Right renal cortex interstitium (tissue), 3 donors: ENCODE results near the gene ATG7. TPM values are rescaled to one million over a fixed set of nuclear protein-coding genes. Genes with fewer than 3 reads are reported as not detected.

Source experiments
- DNase-seq, 3 donors: peaks; one replicate each; pipeline ENCODE4 v3.0.0-alpha.2; 2013; ENCODE audit warnings: low read depth in 3 of 3, low spot score in 2 of 3
- polyA plus RNA-seq, 3 donors: library from polyadenylated mRNA; unstranded; fragments of 120-200 nt; gene quantifications; one replicate each; pipeline ENCODE4 v1.2.1, GENCODE V29; 2013; ENCODE audit not compliant: insufficient read length in 3 of 3

ATG7 gene
- polyA plus RNA-seq, 3 donors: 26.9 to 27.3 (median 27.1) TPM

DNA sequence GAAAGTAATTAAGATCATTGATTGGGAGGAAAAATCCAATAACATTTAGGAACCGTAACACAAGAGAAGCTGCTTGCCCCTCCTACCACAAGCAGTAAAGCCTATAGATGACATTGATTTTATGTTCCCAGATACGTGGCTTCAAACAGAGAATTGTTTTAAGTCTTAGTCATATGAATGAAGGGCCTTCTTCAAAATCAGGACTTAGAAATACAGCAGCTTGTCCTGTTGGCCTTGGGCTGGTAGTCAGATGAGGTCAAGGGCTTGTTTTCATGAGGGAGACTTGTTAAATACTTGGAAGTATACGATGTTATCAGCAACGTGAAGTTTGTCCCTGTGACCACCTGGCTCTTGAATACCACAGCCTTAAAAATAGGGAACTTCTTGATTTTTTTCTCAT lies 257.1 kb downstream of the ATG7 start:
- DNase-seq: no peak

DNA sequence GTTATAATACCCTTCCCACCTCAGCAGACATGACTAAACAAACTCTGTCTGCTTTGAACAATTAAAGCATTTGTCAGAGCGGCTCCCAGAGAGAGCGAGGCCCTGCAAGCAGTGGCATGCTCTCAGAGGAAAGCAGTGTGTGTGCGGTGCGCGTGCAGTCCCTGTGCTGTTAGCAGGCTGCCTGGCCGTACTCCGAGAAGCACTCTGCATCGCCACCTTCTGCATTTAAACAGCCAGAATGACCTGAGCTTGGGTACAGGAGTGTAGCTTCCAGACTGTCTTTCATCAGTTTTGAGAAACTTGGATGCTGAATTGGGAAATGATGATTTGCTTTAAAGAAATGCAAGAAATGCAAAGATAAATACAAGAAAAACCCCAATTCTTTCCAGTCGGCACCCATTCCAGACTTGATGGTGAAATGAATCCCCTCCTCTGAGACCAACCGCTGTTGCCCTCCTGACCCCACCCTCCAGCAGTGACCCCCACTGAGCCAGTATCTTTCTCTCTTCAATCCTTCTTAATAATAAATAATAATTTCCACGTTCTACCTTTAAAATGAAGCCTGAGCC lies 258.0 kb downstream of the ATG7 start:
- no peak for DNase-seq

- no peak for DNase-seq
Measured at GRCh38 chr3:11532931-11533391, 260.8 kb downstream of the ATG7 start.

- DNase-seq: no peak
Measured at GRCh38 chr3:11534011-11534792, 262.0 kb downstream of the ATG7 start.

- DNase-seq: no peak
Measured at GRCh38 chr3:11534793-11535101, 262.6 kb downstream of the ATG7 start.

- no peak for DNase-seq
Measured at GRCh38 chr3:11535243-11535960, 263.2 kb downstream of the ATG7 start.

GRCh38 chr3:11536132-11536935 lies 264.1 kb downstream of the ATG7 start:
- no peak for DNase-seq

DNA sequence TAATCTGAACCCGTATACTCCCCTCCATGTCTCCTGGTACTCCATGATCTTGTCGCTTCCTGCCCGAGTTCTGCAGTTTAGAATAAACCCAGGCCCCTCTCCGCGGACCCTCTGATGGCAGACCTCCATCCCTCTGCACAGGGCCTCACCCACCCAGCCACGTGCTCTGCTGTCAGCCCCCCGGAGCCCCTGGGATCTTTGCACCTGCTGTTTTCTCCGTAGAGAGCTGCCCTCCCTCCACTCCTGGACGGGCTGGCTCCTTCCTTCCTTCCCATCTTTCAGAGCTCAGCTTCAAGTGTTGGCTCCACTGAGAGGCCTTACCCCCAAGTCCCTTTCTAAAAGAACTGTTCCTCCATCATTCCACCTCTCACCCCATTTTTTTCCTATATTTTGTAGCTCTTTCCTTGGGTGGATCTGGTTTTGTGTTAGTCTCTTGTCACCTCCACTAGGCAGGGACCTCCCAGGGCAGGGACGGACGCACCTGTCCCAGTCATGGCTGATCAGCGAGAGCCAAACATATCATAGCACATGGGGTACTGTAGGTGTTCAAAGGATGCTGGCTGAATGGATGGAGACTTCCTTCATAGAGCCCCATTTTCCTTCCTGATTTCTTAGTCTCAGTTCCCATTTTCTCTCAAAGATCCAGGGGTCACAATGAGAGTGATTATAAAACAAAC lies 264.9 kb downstream of the ATG7 start:
- DNase-seq: no peak

- no peak for DNase-seq
Measured at GRCh38 chr3:11538581-11538980, 266.4 kb downstream of the ATG7 start.

- no peak for DNase-seq
Measured at GRCh38 chr3:11539218-11539617, 267.0 kb downstream of the ATG7 start.

- DNase-seq: no peak
Measured at GRCh38 chr3:11539677-11540076, 267.5 kb downstream of the ATG7 start.

DNA sequence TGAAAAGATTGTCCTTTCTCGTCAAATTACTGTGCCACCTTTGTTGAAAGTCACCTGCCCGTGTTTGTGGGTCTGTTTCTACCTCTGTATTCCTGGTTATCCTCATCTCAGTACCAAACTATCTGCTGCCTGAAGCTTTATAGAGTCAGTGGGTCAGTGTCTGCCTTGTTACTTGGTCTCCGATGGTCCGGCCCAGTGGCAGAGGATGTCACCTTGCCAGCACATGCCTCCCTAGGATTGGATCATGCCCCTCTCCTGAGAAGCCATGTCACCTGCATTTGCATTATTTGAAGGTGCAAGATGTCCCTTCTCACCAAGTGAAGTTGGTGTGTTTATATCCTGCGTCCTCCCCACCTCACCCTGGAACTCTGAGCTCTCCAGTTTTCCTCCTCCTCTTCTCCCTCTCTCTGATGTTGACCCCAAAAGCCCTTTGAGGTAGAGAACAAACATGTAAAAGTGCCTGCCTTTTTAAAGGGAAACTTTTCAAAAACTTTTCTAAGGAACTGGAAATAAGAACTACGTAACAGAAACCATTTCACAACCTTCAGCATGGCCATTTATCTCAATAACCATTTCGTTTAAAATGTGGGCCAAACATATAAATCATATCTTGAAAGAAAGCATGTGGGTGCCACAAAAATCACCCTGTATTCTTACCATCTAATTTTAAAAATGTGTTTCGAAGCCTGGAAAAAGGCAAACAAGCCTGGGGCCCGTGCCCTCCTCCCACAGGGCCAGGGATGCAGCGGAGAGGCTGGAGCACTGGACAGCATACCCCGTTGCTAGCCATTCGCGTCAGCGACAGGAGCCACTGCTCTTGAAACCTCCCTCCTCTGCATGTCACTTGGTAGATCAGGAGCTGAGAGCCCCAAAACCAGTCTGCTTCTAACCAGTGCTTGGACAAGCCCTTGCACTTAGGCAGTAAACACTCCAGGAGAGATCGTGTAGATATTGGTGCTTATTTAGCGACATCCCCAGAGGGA lies 269.4 kb downstream of the ATG7 start:
- no peak for DNase-seq

DNA sequence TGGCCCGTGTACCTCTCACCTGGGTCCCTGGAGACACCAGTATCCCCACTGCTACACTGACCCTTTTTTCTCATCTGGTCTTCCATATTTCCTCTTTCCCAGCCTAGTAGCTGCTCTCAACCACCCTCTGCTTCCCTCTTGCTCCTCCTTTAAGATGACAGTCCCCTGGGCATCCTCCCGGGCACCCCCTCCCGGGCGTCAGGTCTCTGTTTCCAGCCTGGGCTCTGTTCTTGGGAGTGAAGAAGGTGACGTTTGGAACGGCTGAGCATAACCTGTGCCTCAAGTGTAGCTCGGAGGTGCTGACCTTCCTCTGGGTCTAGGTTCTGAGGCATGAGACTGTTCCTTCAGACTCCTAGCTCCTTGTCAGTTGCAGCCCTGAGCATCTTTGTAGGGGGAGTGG lies 270.4 kb downstream of the ATG7 start:
- DNase-seq: no peak

GRCh38 chr3:11543141-11543947 lies 271.1 kb downstream of the ATG7 start:
- no peak for DNase-seq

DNA sequence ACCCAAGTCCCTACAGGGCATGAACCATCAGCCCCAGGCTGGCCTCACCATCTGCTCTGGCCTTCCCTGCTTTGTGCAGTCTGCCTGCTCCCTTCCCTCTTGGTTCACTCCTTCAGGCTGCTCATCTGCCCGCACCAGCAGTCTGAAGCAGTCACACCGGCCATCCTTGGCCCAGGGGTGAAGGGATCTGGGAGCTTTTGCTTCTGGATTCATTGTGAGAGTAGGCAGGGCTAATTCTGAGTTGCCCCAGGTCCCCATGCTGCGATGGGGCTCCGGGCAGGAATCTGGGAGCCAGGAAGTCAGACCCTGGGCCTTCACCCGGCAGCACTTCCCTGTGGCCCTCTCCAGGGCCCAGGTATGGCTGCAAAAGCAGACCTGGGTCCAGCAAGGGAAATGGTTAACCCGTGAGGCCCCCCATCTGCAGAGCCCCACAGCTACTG lies 271.8 kb downstream of the ATG7 start:
- DNase-seq: no peak

- DNase-seq: no peak
Measured at GRCh38 chr3:11544412-11545181, 272.4 kb downstream of the ATG7 start.

- no peak for DNase-seq
Measured at GRCh38 chr3:11545186-11545851, 273.1 kb downstream of the ATG7 start.
